IPS-NIHi7 (cell line): ENCODE results near the gene ATG5.

Source experiments
- DNase-seq: peaks from one replicate; pipeline ENCODE4 v3.0.0; 2012; ENCODE audit warnings: mixed read lengths; ENCODE audit errors: extremely low spot score

ATG5 gene

GRCh38 chr6:106325336-106326178 is at the start of gene ATG5:
TSS of gene ATG5 (minus strand) at chr6:106325760. CDS start at chr6:106316208, 9,552 bp downstream.
- peak; percentile 99 for DNase-seq

- DNase-seq: no peak
Measured at GRCh38 chr6:106373502-106374239, 48.1 kb upstream of the ATG5 start.

- no peak for DNase-seq
Measured at GRCh38 chr6:106372838-106373501, 47.4 kb upstream of the ATG5 start.

GRCh38 chr6:106370639-106371038 is 45.1 kb upstream of the ATG5 start:
- no peak for DNase-seq

- DNase-seq: no peak
Measured at GRCh38 chr6:106369739-106370138, 44.2 kb upstream of the ATG5 start.

GRCh38 chr6:106363401-106364138 is 38.0 kb upstream of the ATG5 start:
- DNase-seq: no peak

GRCh38 chr6:106360989-106361430 is 35.5 kb upstream of the ATG5 start:
- peak; percentile 37 for DNase-seq

- DNase-seq: peak; percentile 96
Measured at GRCh38 chr6:106360410-106360988, 34.9 kb upstream of the ATG5 start, which contains the start of gene CRYBG1. TSS of gene CRYBG1 (plus strand) at chr6:106360717. CDS start at chr6:106360909, 192 bp downstream.

- DNase-seq: no peak
Measured at GRCh38 chr6:106359959-106360409, 34.4 kb upstream of the ATG5 start.

- no peak for DNase-seq
Measured at GRCh38 chr6:106356378-106356777, 30.8 kb upstream of the ATG5 start.

GRCh38 chr6:106347219-106347618 is 21.7 kb upstream of the ATG5 start:
- no peak for DNase-seq

GRCh38 chr6:106339334-106340029 is 13.9 kb upstream of the ATG5 start:
- peak; percentile 92 for DNase-seq

- peak; percentile 70 for DNase-seq
Measured at GRCh38 chr6:106334646-106335448, 9.3 kb upstream of the ATG5 start.

GRCh38 chr6:106324726-106325335 is 729 bp downstream of the ATG5 start:
- no peak for DNase-seq

- no peak for DNase-seq
Measured at GRCh38 chr6:106321940-106322339, 3.6 kb downstream of the ATG5 start.

GRCh38 chr6:106318851-106319250 is 6.7 kb downstream of the ATG5 start:
- no peak for DNase-seq

- no peak for DNase-seq
Measured at GRCh38 chr6:106318061-106318460, 7.5 kb downstream of the ATG5 start.

- no peak for DNase-seq
Measured at GRCh38 chr6:106316375-106316766, 9.2 kb downstream of the ATG5 start.

GRCh38 chr6:106315765-106316374 is 9.7 kb downstream of the ATG5 start:
- no peak for DNase-seq
